ENCODE measurements around the gene ALKBH2.

Gene ALKBH2

GRCh38 chr12:109085590-109085989, 7.7 kb downstream of the ALKBH2 start:
- TF ChIP-seq, protein P1, sequence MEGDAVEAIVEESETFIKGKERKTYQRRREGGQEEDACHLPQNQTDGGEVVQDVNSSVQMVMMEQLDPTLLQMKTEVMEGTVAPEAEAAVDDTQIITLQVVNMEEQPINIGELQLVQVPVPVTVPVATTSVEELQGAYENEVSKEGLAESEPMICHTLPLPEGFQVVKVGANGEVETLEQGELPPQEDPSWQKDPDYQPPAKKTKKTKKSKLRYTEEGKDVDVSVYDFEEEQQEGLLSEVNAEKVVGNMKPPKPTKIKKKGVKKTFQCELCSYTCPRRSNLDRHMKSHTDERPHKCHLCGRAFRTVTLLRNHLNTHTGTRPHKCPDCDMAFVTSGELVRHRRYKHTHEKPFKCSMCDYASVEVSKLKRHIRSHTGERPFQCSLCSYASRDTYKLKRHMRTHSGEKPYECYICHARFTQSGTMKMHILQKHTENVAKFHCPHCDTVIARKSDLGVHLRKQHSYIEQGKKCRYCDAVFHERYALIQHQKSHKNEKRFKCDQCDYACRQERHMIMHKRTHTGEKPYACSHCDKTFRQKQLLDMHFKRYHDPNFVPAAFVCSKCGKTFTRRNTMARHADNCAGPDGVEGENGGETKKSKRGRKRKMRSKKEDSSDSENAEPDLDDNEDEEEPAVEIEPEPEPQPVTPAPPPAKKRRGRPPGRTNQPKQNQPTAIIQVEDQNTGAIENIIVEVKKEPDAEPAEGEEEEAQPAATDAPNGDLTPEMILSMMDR (IDR thresholded peaks at IDR 0.05), result no peak

- TF ChIP-seq, protein P1 (IDR thresholded peaks at IDR 0.05), result no peak
These were observed 8.8 kb downstream of the ALKBH2 start for GRCh38 chr12:109084425-109084824.

- TF ChIP-seq, protein P1 (IDR thresholded peaks at IDR 0.05), result no peak
These were observed 10.5 kb downstream of the ALKBH2 start for GRCh38 chr12:109082751-109083150.

DNA sequence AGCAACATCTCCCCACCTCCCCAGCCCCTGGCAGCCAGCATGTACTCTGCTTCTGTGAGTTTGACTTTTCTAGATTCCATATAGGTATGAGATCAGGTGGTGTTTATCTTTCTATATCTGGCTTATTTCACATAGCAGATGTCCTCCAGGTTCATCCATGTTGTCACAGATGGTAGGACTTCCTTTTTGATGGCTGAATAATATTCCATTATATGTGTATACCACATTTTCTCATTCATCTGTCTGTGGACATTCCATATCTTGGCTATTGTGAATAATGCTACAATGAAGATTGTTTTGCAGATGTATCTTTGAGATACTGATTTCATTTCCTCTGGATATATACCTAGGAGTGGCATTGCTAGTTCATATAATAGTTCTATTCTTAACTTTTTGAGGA, 18.4 kb downstream of the ALKBH2 start:
- TF ChIP-seq, protein P1 (IDR thresholded peaks at IDR 0.05), result no peak

- TF ChIP-seq, protein P1 (IDR thresholded peaks at IDR 0.05), result no peak
These were observed 23.7 kb downstream of the ALKBH2 start for GRCh38 chr12:109069307-109070271.

DNA sequence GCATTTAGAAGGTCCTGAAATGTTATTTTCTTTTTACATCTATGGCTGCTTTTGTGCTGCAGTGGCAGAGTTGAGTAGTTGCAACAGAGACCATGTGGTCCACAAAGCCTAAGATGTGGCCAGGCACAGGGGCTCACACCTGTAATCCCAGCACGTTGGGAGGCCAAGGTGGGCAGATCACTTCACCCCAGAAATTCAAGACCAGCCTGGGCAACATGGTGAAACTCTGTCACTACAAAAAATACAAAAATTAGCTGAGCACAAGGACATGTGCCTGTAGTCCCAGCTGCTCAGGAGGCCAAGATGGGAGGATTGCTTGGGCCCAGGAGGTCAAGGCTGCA, 27.4 kb downstream of the ALKBH2 start:
- TF ChIP-seq, protein P1 (IDR thresholded peaks at IDR 0.05), result no peak

DNA sequence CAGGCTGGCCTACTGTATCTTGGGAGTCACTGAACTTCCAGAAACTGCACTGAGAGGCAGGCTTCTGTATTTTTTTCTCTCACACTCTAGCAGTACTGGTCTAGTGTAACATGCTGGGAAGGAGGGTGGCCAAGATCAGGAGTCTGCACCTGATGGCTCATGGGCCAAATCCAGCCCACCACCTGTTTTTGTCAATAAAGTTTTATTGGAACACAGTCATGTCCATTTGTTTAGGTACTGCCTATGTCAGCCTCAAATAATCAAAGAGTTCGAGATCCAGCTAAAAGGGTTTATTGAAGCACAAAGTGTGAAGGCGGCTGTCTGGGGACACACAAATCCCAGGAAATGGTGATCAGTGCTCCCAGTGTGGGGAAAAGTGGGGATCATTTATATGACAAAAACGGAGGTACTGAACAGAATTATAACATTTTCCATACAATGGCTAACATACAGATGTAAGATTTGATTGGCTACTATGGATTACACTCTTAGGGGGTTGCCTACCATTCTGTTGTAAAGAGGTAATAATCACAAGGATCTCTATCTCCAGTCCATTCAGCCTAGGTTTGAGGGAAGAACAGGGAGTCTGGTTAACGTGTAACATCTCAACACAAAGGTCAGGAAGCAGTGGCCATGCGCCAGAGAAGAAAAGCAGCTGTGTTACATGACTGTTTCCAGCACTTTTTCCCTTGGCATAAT, 28.0 kb downstream of the ALKBH2 start:
- TF ChIP-seq, protein P1 (IDR thresholded peaks at IDR 0.05), result no peak

All from LNCAP (cell line).